H9 (cell line): ENCODE measurements around the gene GTF2IRD2. TPM values are rescaled to one million over a fixed set of nuclear protein-coding genes. Genes with fewer than 3 reads are reported as not detected.
"Not testable (repeated sequence)": the region's sequence is repeated elsewhere in the genome, so short reads cannot be mapped to it uniquely, and the experiment has no call there.

Experiments
- DNase-seq: peaks from one replicate; pipeline ENCODE4 v3.0.0-alpha.2; 2017
- H2AFZ ChIP-seq: one replicate; pipeline ENCODE4 v1.6.1; 2013; ENCODE audit warnings: mild to moderate bottlenecking, low read length, control low read depth, moderate library complexity
- H2AK5ac ChIP-seq: 2 replicates; pipeline ENCODE4 v1.6.1; 2013; ENCODE audit warnings: low read length, control low read depth, mixed read lengths; ENCODE audit not compliant: insufficient read length
- H2BK120ac ChIP-seq: one replicate; pipeline ENCODE4 v1.6.1; 2013; ENCODE audit warnings: low read depth, mild to moderate bottlenecking, low read length, control low read depth, inconsistent platforms; ENCODE audit not compliant: poor library complexity, severe bottlenecking
- H2BK12ac ChIP-seq: 2 replicates; pipeline ENCODE4 v1.6.1; 2013; ENCODE audit warnings: low read length, control low read depth, mixed read lengths, low read depth; ENCODE audit not compliant: insufficient read length
- H2BK15ac ChIP-seq: 2 replicates; pipeline ENCODE4 v1.6.1; 2013; ENCODE audit warnings: low read depth, low read length, control low read depth
- H2BK20ac ChIP-seq: one replicate; pipeline ENCODE4 v1.6.1; 2013; ENCODE audit warnings: low read depth, mild to moderate bottlenecking, low read length, control low read depth, inconsistent platforms; ENCODE audit not compliant: poor library complexity, severe bottlenecking
- H2BK5ac ChIP-seq: 2 replicates; pipeline ENCODE4 v1.6.1; 2013; ENCODE audit warnings: low read length, control low read depth, mixed read lengths; ENCODE audit not compliant: insufficient read length
- H3K14ac ChIP-seq: 2 replicates; pipeline ENCODE4 v1.6.1; 2013; ENCODE audit warnings: low read length, control low read depth; ENCODE audit not compliant: insufficient read depth
- H3K18ac ChIP-seq: 2 replicates; pipeline ENCODE4 v1.6.1; 2013; ENCODE audit warnings: low read depth, mild to moderate bottlenecking, mixed read lengths, low read length, control low read depth; ENCODE audit not compliant: insufficient read length
- H3K23ac ChIP-seq: 2 replicates; pipeline ENCODE4 v1.6.1; 2013; ENCODE audit warnings: low read length, control low read depth, mixed read lengths, low read depth; ENCODE audit not compliant: insufficient read length
- H3K23me2 ChIP-seq: 2 replicates; pipeline ENCODE4 v1.6.1; 2013; ENCODE audit warnings: low read depth, mild to moderate bottlenecking, mixed read lengths, low read length, control low read depth; ENCODE audit not compliant: insufficient read length, poor library complexity, severe bottlenecking
- H3K27ac ChIP-seq: 2 replicates; pipeline ENCODE4 v1.5.1; 2013; ENCODE audit warnings: low read length, control low read depth, mixed read lengths, low read depth; ENCODE audit not compliant: insufficient read length
- H3K27me3 ChIP-seq: 2 replicates; pipeline ENCODE4 v1.6.1; 2013; ENCODE audit warnings: low read length, control low read depth, inconsistent platforms; ENCODE audit not compliant: insufficient read depth
- H3K4ac ChIP-seq: 2 replicates; pipeline ENCODE4 v1.6.1; 2013; ENCODE audit warnings: low read depth, mild to moderate bottlenecking, control low read depth, inconsistent platforms, low read length, moderate library complexity
- H3K4me1 ChIP-seq: 2 replicates; pipeline ENCODE4 v1.6.1; 2013; ENCODE audit warnings: low read length, control low read depth, inconsistent platforms; ENCODE audit not compliant: insufficient read depth
- H3K4me2 ChIP-seq: 2 replicates; pipeline ENCODE4 v1.6.1; 2013; ENCODE audit warnings: low read length, control low read depth, mixed read lengths; ENCODE audit not compliant: insufficient read length, insufficient read depth
- H3K56ac ChIP-seq: 2 replicates; pipeline ENCODE4 v1.6.1; 2013; ENCODE audit warnings: low read depth, mild to moderate bottlenecking, mixed read lengths, low read length, control low read depth; ENCODE audit not compliant: insufficient read length
- H3K79me1 ChIP-seq: 2 replicates; pipeline ENCODE4 v1.6.1; 2013; ENCODE audit warnings: low read depth, mild to moderate bottlenecking, moderate library complexity, low read length, control low read depth, inconsistent platforms; ENCODE audit not compliant: insufficient read depth, poor library complexity, severe bottlenecking
- H3K79me2 ChIP-seq: 2 replicates; pipeline ENCODE4 v1.6.1; 2013; ENCODE audit warnings: low read length, control low read depth, inconsistent platforms; ENCODE audit not compliant: insufficient read depth
- H3K9ac ChIP-seq: 2 replicates; pipeline ENCODE4 v1.6.1; 2013; ENCODE audit warnings: low read length, control low read depth, mixed read lengths; ENCODE audit not compliant: insufficient read length; ENCODE audit errors: extremely low read depth
- H3K9me3 ChIP-seq: one replicate; pipeline ENCODE4 v1.6.1; 2013; ENCODE audit warnings: low read depth, low read length, inconsistent platforms; ENCODE audit not compliant: control insufficient read depth
- H3T11ph ChIP-seq: one replicate; pipeline ENCODE4 v1.6.1; 2013; ENCODE audit warnings: mild to moderate bottlenecking, low read length, control low read depth, inconsistent platforms
- H4K20me1 ChIP-seq: one replicate; pipeline ENCODE4 v1.6.1; 2013; ENCODE audit not compliant: control insufficient read depth, insufficient read length, insufficient read depth
- H4K5ac ChIP-seq: 2 replicates; pipeline ENCODE4 v1.6.1; 2013; ENCODE audit warnings: low read depth, mild to moderate bottlenecking, mixed read lengths, low read length, control low read depth; ENCODE audit not compliant: insufficient read length
- H4K8ac ChIP-seq: replicated peaks from 2 replicates; pipeline ENCODE4 v1.6.1; 2013; ENCODE audit warnings: low read length, control low read depth, mixed read lengths, low read depth; ENCODE audit not compliant: insufficient read length
- H4K91ac ChIP-seq: 2 replicates; pipeline ENCODE4 v1.6.1; 2013; ENCODE audit warnings: low read depth, mild to moderate bottlenecking, moderate library complexity, mixed read lengths, low read length, control low read depth; ENCODE audit not compliant: insufficient read length
- H3K27ac Mint-ChIP-seq, 3 experiments: 2 replicates in 2 of 3; 3 replicates in 1 of 3; pipeline ENCODE4 v1.8.0; 2020 to 2021; ENCODE audit warnings: mixed read lengths in 3 of 3, mild to moderate bottlenecking in 1 of 3, moderate library complexity in 1 of 3
- H3K27me3 Mint-ChIP-seq: 2 replicates; pipeline ENCODE4 v1.8.0; 2021; ENCODE audit warnings: low read depth, mild to moderate bottlenecking, moderate library complexity, mixed read lengths
- H3K36me3 Mint-ChIP-seq, 3 experiments: 2 replicates in 2 of 3; 3 replicates in 1 of 3; pipeline ENCODE4 v1.8.0; 2020 to 2021; ENCODE audit warnings: low read depth in 3 of 3, mixed read lengths in 3 of 3; ENCODE audit not compliant: insufficient read depth in 1 of 3
- H3K4me1 Mint-ChIP-seq, 2 experiments: 2 replicates each; pipeline ENCODE4 v1.8.0; 2020; ENCODE audit warnings: mixed read lengths in 2 of 2
- H3K4me3 Mint-ChIP-seq, 2 experiments: 2 replicates in 1 of 2; 3 replicates in 1 of 2; pipeline ENCODE4 v1.8.0; 2020 to 2021; ENCODE audit warnings: mild to moderate bottlenecking in 2 of 2, mixed read lengths in 2 of 2, moderate library complexity in 1 of 2
- H3K9me3 Mint-ChIP-seq, 2 experiments: 2 replicates in 1 of 2; 3 replicates in 1 of 2; pipeline ENCODE4 v1.8.0; 2020; ENCODE audit warnings: mild to moderate bottlenecking in 2 of 2, mixed read lengths in 2 of 2, moderate library complexity in 1 of 2
- WGBS: extraction: QIAGEN DNeasy Blood & Tissue Kit; methylation state at CpG from one replicate; pipeline ENCODE4 v1.1.7; 2013; ENCODE audit warnings: missing lambda C conversion rate, low lambda C conversion rate, mixed read lengths; ENCODE audit not compliant: insufficient read length; ENCODE audit errors: extremely low coverage; 5-methylcytosine and 5-hydroxymethylcytosine counted together
- total RNA-seq: library from RNA; stranded (reverse); gene quantifications from 2 replicates; pipeline ENCODE4 v1.2.1, GENCODE V29; 2021

Gene GTF2IRD2
- total RNA-seq, 1 experiment from 2014 or later: 9.1 TPM

DNA sequence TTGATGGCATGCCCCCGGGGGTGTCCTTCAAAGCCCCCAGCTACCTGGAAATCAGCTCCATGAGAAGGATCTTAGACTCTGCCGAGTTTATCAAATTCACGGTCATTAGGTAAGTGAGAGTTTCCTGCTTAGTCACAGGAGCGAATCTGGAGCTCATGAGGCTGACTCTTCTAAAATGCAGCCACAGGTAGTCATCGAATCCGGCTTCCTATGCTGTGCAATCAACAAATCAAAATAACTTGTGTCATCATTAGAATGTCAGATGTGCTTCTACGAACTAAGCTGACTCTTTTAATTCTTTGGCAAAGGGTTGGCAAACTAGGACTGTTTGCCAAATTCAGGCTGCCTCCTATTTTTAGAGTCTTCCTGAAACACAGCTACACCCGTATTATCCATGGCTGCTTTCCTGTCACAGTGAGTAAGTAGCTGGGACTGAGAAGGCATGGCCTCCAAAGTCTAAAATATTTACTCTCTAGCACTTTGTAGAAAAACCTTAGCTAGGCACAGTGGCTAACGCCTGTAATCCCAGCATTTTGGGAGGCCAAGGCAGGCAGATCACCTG, 97.4 kb downstream of the GTF2IRD2 start:
- H3T11ph ChIP-seq, H3K36me3 Mint-ChIP-seq, H3K9me3 Mint-ChIP-seq, H3K14ac ChIP-seq, H2AK5ac ChIP-seq, H4K5ac ChIP-seq, H3K4me1 ChIP-seq, H2BK12ac ChIP-seq, DNase-seq, H3K4me2 ChIP-seq, H2AFZ ChIP-seq, H3K4me1 Mint-ChIP-seq, H3K27me3 Mint-ChIP-seq, H4K91ac ChIP-seq, H3K4me3 Mint-ChIP-seq, H3K79me1 ChIP-seq, H3K23me2 ChIP-seq, H2BK120ac ChIP-seq, H2BK20ac ChIP-seq, H4K8ac ChIP-seq, H3K18ac ChIP-seq, H3K23ac ChIP-seq, H4K20me1 ChIP-seq, H3K27ac ChIP-seq, H2BK5ac ChIP-seq, H3K9ac ChIP-seq, H3K27me3 ChIP-seq, H3K4ac ChIP-seq, H2BK15ac ChIP-seq, H3K79me2 ChIP-seq, H3K27ac Mint-ChIP-seq, H3K56ac ChIP-seq, H3K9me3 ChIP-seq: not testable (repeated sequence)
- WGBS: no CpG with 5 or more reads among the region's 9 CpGs

Other genes with a start within 250 kb of the GTF2IRD2 start
- 345 and 357 TPM in 2 replicates for gene GTF2I, start 193.9 kb downstream of the GTF2IRD2 start, total RNA-seq
- gene NCF1, start 77.6 kb downstream of the GTF2IRD2 start, total RNA-seq: 0.33 and 0.63 TPM in 2 replicates
- 26.3 and 26.5 TPM in 2 replicates for gene CASTOR2, start 113.1 kb upstream of the GTF2IRD2 start, total RNA-seq
- gene RCC1L, start 222.2 kb upstream of the GTF2IRD2 start, total RNA-seq: 54.1 and 56.0 TPM in 2 replicates
- gene GTF2IRD2B, start 241.0 kb upstream of the GTF2IRD2 start, total RNA-seq: 13.7 and 15.4 TPM in 2 replicates